ENCODE data around the gene LRRC7. TPM values are rescaled to one million over a fixed set of nuclear protein-coding genes. Genes with fewer than 3 reads are reported as not detected.

LRRC7 gene
- total and polyA plus RNA-seq, 2 donors from 2014 or later = 0.19 to 0.37 TPM

- no peaks in the 10 kb centered on the region for H3K4me1 ChIP-seq (ENCODE audit: control insufficient read depth in 2 of 3, insufficient read depth in 2 of 3, low read depth in 1 of 3, low read length in 3 of 3)
- no peaks in the 10 kb centered on the region for H3K27me3 ChIP-seq (ENCODE audit: control insufficient read depth, insufficient read depth, low read length)
- no peaks in the 10 kb centered on the region for H3K9me3 ChIP-seq (ENCODE audit: control insufficient read depth in 2 of 3, insufficient read depth in 1 of 3, low read length in 3 of 3)
- TF ChIP-seq CTCF (IDR thresholded peaks at IDR 0.05; ENCODE audit: borderline replicate concordance, extremely low read depth, insufficient read depth) = no peak
- H3K36me3 ChIP-seq (ENCODE audit: control insufficient read depth in 2 of 3, insufficient read depth in 3 of 3, low read length in 3 of 3) = no peaks in the 10 kb centered on the region
- intact Hi-C loops (cut with DNase I) = no loop called here
- no peak for DNase-seq
- H3K4me3 ChIP-seq (ENCODE audit: low read length in 3 of 3) = no peak overlapping the region
- no peak overlapping the region for H3K9ac ChIP-seq (ENCODE audit: low read length in 3 of 3)
- H3K27ac ChIP-seq (ENCODE audit: low read depth in 2 of 2, low read length in 2 of 2) = no peak overlapping the region
- FAIRE-seq = no peak
Measured at GRCh38 chr1:69787151-69787550, 219.4 kb downstream of the LRRC7 start.

- H3K36me3 ChIP-seq (ENCODE audit: control insufficient read depth in 2 of 3, insufficient read depth in 3 of 3, low read length in 3 of 3) = no peaks in the 10 kb centered on the region
- TF ChIP-seq CTCF (IDR thresholded peaks at IDR 0.05; ENCODE audit: borderline replicate concordance, extremely low read depth, insufficient read depth) = no peak
- H3K27ac ChIP-seq (ENCODE audit: low read depth in 2 of 2, low read length in 2 of 2) = no peak overlapping the region
- no peaks in the 10 kb centered on the region for H3K4me1 ChIP-seq (ENCODE audit: control insufficient read depth in 2 of 3, insufficient read depth in 2 of 3, low read depth in 1 of 3, low read length in 3 of 3)
- H3K4me3 ChIP-seq (ENCODE audit: low read length in 3 of 3) = no peak overlapping the region
- no peak overlapping the region for H3K9ac ChIP-seq (ENCODE audit: low read length in 3 of 3)
- no peaks in the 10 kb centered on the region for H3K27me3 ChIP-seq (ENCODE audit: control insufficient read depth, insufficient read depth, low read length)
- H3K9me3 ChIP-seq (ENCODE audit: control insufficient read depth in 2 of 3, insufficient read depth in 1 of 3, low read length in 3 of 3) = no peaks in the 10 kb centered on the region
- intact Hi-C loops (cut with DNase I) = no loop called here
- DNase-seq = no peak
- FAIRE-seq = no peak
Measured at GRCh38 chr1:69791311-69791710, 223.6 kb downstream of the LRRC7 start.

- FAIRE-seq (no peak), DNase-seq (no peak)
- Histone ChIP-seq H3K27ac (ENCODE audit: low read depth in 2 of 2, low read length in 2 of 2) (no peak overlapping the region), H3K4me3 (ENCODE audit: low read length in 3 of 3) (no peak overlapping the region), H3K36me3 (ENCODE audit: control insufficient read depth in 2 of 3, insufficient read depth in 3 of 3, low read length in 3 of 3) (no peaks in the 10 kb centered on the region), H3K9ac (ENCODE audit: low read length in 3 of 3) (no peak overlapping the region), H3K4me1 (ENCODE audit: control insufficient read depth in 2 of 3, insufficient read depth in 2 of 3, low read depth in 1 of 3, low read length in 3 of 3) (no peaks in the 10 kb centered on the region), H3K27me3 (ENCODE audit: control insufficient read depth, insufficient read depth, low read length) (no peaks in the 10 kb centered on the region), H3K9me3 (ENCODE audit: control insufficient read depth in 2 of 3, insufficient read depth in 1 of 3, low read length in 3 of 3) (no peaks in the 10 kb centered on the region)
- no peak for TF ChIP-seq CTCF (IDR thresholded peaks at IDR 0.05; ENCODE audit: borderline replicate concordance, extremely low read depth, insufficient read depth)
- intact Hi-C loops (cut with DNase I) = no loop called here
Measured at GRCh38 chr1:69794831-69795230, 227.1 kb downstream of the LRRC7 start.

- Histone ChIP-seq H3K4me3 (ENCODE audit: low read length in 3 of 3) (no peak overlapping the region), H3K9ac (ENCODE audit: low read length in 3 of 3) (no peak overlapping the region), H3K4me1 (ENCODE audit: control insufficient read depth in 2 of 3, insufficient read depth in 2 of 3, low read depth in 1 of 3, low read length in 3 of 3) (no peaks in the 10 kb centered on the region), H3K27ac (ENCODE audit: low read depth in 2 of 2, low read length in 2 of 2) (no peak overlapping the region), H3K27me3 (ENCODE audit: control insufficient read depth, insufficient read depth, low read length) (no peaks in the 10 kb centered on the region), H3K36me3 (ENCODE audit: control insufficient read depth in 2 of 3, insufficient read depth in 3 of 3, low read length in 3 of 3) (no peaks in the 10 kb centered on the region), H3K9me3 (ENCODE audit: control insufficient read depth in 2 of 3, insufficient read depth in 1 of 3, low read length in 3 of 3) (no peaks in the 10 kb centered on the region)
- FAIRE-seq (no peak), DNase-seq (no peak)
- intact Hi-C loops (cut with DNase I) = no loop called here
- TF ChIP-seq CTCF (IDR thresholded peaks at IDR 0.05; ENCODE audit: borderline replicate concordance, extremely low read depth, insufficient read depth) = no peak
Measured at GRCh38 chr1:69814926-69815325, 247.2 kb downstream of the LRRC7 start.
